IPS DF 4.7 (cell line): ENCODE measurements around the gene GPATCH11.

ENCODE experiments used
- DNase-seq: peaks from one replicate; pipeline ENCODE4 v3.0.0-alpha.2; 2013; ENCODE audit warnings: low spot score; ENCODE audit errors: extremely low read depth

The GPATCH11 gene

DNA sequence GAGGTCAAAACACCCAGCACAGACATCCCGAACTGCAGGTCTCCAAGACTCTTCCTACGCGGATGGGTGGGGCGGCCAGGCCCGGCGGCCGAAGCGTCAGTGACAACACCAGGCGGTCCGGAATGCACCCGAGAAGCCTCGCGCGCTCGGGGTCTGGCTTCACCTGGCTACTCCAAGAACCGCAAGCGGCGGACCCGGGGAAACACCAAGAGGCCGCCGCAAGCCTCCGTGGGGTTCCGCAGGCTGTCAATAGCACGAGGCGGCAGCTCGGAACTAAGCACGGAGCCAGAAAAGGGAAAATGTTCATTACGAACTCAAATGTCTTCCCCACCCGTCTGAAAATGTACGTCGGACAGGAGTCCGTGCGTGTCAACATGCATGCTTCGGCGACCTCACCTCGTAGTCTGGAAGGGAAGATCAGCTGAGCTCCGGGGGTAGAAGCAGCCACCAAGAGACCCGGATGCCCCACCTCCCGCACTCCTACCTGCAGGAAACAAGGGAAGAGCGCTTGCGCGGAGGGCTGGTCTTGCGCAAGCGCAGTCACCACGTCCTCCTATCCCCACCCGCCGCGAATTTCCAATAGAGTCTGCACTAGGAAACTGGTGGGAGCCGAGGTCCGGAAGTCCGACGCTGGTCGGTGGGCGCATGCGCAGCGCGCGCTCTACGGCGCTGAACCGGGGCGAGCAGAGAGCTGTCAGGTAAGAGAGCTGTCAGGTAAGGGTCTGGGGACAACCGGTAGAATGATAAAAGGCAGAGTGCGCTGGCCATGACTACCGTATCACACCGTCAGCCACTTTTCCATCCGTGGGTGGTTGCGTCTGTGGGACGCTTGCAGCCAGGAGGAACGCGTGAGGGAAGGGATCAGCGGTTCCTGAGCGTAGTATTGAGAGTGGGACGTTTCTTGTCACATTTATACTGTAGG is at the start of gene GPATCH11, which contains the start of gene HEATR5B:
GPATCH11 (plus strand) TSS at position 646 of the 922 bp plus-strand sequence. CDS start 3,864 bp downstream, outside the sequence.
HEATR5B (minus strand) TSS at position 500 of the 922 bp plus-strand sequence. CDS start 958 bp downstream, outside the sequence.
- peak; percentile 92 for DNase-seq

DNA sequence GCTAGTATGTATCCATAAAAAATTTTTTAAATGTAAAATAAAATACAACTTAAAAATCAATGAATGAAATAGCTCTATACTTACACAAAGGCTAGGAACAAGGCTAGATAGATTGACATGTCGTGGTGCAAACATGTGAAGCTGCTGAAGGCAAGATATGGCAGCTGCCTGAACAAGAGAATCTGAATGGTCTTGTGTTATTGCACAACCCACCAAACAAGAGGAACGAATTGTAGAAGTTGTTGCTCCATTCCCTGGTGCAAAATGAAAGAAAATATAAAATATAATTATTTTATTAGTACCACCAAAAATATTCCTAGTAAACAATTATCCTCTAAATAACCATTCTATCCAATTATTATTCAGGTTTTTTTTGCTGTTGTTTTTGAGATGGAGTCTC is 46.5 kb upstream of the GPATCH11 start:
- no peak for DNase-seq

DNA sequence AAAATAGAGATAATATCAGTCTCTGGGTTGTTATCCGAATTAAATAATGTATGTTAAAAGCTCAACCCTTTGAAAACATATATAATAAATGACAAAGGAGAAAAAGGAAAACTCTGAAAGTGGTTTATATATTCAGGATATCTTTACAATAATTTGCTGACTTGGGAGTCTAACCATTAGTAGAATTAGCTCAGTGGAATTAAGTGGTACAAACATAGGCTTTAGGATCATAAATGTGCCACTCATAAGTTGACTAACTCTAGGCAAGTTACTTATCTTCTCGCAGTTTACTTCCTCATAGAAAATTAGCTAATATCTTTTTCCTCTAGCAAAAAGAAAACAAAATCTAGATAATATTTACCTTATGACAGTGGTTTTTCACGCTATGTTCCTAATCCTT is 44.7 kb upstream of the GPATCH11 start:
- DNase-seq: no peak

DNA sequence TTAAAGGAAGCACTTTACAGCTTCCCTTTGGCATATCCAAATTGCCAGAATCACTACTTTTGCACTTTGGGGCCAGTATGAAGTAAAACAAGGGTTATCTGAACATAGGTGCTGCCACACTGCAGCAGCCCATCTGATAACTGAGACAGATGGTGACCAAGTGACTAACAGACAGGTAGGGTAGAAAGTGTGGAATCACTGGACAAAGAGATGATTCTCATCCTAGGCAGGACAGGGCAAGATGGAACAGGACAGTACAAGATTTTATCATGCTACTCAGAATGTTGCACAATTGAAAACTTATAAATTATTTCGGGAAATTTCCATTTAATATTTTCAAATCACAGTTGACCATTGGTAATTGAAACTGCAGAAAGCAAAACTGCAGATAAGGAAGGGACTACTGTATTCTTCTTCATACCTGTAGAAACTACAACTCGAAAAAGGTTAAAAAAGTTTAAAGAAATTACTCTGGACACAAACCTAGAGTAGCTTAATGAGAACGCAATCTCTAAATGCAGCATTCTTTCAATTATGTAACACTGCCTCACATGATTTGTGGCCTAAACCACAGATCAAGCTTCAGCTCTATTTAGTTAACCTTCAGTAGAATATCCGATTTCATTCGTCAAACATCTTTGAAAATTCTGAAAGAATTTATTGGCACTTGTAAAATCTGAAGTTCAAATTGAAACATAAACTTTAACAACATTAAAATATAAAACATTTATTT is 31.6 kb upstream of the GPATCH11 start:
- no peak for DNase-seq

DNA sequence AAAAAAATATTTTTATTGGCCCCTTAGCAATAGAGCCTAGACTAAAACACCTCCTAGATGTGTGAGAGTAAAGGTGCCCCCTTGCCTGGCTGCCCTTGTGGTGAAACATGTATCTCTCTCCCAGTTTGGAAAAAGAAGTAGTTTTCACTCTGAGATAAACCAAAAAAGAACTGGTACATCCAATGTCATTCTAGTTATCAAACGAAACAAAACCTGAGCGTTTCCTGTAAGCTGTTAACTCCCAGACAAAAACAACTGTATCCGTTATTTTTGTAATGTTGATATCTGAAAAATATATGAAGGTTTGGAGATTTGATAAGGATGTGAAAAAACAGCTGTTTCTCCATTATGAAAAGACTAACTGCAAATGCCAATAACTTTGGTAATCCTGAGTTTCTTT is 24.5 kb upstream of the GPATCH11 start:
- no peak for DNase-seq

DNA sequence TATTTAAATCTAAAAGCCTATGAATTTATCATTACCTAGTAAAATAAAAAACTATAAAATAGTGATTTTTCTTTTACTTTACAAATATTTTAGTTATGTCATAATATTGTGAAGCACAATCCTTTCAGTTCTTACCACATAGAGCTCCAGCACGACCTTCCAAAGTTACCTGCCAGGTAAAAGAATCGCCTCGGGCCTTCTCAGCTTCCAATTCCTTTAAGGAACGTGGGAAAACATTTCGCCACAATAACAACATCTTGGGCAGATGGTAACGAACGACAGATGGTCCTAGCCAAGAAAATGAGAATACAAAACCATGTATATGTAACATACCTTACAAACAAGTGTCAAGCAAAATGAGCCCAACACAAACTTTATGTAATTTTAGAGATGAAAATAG is 23.9 kb upstream of the GPATCH11 start:
- DNase-seq: no peak

DNA sequence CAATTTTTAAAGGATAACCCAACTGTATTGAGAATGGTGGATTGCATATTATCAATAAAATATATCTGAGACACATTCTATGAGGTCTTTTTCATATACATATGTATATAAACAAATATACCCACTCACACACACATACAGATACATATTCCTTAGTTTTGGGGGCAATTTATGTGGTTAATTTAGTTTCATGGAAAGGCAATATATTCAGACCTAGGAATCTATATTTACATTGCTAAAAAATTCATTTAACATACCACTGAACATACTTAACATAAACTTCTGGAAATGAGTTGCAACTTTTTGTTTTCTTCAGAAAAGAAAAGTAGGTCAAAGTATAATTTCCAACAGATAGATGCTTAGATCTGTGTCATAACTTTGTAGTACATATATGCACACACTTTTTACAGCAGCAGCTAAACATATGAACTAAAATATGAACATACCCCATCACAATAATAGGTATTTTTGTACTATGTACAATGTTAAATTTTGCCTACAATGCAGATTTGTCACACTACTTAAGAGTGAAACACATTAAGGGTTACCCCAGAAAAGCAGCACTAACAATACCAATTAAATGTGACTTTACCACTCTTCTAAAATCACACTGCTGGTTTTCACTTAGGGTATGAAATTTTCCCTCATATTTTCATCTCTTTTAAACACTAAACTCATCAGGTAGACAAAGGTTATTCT is 23.2 kb upstream of the GPATCH11 start:
- no peak for DNase-seq

DNA sequence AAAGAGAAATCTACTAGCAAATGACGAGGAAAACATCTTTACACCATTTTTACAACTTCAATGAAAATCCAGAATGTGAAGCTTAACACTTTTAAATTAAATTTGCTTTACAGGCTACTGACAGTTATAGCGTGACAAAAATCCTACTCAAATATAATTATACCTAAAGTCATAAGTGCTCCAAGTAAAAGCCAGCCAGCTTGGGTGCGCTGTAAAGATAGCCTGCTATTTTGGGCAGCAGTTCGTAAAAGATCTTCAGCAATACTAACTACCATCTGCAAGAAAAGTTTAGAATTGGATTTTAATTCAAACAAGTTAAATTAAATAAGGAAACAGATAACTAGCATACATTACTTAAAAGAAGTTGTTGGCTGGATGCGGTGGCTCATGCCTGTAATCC is 22.5 kb upstream of the GPATCH11 start:
- no peak for DNase-seq

DNA sequence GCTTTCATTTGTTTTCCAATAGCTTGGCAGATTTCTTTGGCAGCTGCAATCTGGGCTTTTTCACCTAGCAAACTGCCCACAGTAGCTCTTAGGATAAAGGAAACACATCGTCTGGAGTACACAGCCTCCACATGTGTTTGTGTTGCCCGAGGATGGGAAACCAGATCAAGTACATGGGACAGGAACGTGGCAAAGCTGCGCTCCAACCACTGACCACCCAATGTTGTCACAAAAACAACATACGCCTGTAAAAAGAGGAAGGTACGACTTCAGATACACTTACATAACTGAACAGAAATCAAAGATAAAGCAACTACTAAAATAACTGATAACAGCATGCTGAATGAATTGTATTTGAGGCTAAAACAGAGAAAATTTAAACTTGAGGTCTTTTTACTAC is 15.6 kb upstream of the GPATCH11 start:
- no peak for DNase-seq

DNA sequence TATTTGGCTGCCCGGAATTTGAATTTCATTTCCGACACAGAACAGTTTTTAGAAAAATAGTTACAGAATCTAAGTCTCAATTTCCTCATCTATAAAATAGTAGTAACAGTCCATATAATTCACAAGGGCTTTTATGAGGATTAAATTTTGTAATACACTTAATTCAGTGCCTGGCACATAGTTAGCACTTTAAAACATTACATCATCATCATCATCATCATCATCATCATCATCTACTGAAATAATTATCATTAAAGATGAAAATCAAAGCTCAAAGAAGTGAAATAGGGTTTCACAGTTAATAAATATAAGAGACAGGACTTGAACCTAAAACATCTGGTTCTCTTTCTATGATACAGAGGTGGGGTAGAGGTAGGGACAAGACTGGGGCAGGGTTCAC is 13.4 kb upstream of the GPATCH11 start:
- DNase-seq: no peak

DNA sequence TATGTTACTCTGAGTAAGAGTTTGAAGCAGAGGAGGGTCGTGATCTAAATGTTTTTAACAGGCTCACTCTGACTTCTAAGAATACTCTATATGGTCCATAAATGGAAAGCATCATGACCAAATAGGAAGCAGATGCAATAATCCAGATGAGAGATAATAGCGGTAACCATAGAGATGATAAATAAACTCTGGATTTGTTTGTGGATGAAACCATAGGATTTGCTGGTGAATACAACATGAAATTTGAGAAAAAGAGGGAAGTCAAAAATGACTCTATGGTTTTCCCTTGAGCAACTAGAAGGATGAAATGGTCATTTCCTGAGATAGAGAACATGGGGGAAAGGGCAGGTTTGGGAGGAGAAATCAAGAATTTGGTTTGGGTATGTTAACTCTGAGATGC is 4.1 kb upstream of the GPATCH11 start:
- DNase-seq: no peak

DNA sequence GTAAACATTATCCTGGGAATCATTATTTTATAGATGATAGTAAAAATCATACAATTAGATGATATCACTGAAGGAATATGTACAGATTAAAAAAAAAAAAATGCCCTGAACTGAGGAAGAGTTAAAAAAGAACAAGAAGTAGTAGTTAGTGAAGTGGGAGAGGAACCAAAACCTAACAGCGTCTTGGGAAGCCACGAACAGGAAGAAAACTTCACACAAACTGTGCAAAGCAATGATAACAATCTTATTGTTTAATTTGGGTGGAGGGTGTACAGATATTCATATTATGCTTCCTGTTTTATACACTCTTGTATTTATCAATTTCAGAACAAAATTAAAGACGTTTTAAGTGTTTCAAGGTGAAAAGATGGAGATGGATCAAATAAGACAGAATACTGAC is 3.6 kb upstream of the GPATCH11 start:
- DNase-seq: no peak

DNA sequence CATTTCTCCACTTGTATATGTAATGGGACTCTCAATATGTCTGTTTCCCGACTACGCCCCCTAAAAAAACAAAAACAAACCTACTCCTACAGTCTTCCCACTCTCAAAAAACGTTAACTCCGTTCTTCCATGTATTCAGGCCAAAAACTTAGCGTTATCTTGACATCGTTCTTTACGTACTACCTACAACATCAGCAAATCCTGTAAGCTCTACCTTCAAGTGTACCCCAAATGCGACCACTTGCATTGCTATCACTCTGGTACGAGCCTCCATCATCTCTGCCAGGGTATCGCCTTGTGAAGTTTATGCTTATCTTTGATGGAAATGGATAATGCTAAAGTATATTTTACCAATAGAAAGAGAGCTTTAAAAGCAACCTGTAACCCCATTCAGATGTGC is 479 bp downstream of the GPATCH11 start:
- DNase-seq: no peak

DNA sequence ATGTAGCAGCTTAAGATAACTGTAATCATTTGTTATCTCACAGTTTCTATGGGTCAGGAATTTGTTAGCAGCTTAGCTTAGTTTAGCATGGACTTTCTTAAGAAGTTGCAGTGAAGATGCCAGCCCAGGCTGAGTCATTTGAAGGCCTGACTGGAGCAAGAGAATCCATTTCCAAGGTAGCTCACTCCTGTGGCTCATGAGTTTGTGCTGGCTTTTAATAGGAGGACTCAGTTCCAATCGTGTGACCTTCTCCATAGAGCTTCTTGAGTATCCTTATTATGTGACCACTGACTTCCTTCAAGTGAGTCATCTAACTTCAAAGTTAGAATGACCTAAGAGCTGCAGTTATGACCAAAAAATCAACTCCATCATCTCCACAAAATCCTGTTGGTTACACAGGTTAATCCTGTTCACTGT is 1.4 kb downstream of the GPATCH11 start:
- DNase-seq: no peak

DNA sequence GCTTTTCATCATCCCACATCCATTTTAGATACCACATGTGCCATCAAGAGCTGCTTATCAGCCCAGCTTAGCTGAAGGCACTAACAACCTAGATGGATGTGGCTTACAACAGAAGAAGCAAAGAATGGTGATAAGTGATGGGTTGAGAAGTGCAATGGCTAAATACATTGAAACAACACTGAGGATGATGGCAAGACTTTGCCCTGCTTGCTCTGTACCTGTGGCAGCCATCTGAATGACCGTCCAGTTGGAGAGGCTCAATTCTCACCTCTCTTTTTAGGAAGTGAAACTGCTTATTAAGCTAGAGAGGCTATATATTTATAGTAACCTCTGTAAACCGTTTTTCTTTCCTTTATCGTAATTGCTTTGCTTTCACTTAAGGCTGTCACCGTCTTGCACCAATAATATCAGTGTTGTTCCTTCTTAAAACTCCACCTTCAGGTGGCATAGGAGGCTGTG is 5.7 kb downstream of the GPATCH11 start:
- no peak for DNase-seq

DNA sequence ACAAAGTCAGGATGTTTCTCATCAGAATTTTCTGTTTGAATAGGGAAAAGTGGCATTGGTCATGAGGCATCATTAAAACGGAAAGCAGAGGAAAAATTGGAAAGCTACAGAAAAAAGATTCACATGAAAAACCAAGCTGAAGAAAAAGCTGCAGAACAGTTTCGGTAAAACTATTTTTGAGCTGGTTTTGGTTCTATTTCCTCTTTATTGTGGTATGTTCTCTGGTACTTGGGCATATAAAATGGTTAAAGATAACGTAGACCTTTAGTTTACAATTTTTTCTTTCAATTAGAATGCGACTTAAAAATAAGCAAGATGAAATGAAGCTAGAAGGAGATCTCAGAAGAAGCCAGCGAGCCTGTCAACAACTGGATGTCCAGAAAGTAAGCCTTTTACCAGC is 7.6 kb downstream of the GPATCH11 start:
- no peak for DNase-seq

DNA sequence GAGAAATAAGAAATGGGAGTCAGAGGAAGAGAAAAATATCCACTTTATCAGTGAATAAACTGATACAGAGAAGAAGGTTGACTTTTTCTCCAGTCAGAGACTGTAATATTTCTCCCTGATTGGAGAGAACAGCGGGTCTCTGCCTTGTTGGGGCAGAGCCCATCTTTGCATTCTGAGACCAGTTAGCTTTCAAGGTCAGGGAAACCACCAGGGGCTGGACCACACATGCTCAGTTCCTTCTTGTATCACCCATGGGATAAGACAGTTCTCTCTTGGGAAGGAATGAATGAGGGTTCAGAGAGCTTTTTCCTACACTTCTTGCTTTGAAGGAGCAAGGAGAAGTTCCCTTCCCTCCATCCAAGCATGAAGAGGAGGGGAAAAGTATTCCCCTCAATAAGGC is 12.2 kb downstream of the GPATCH11 start:
- no peak for DNase-seq

DNA sequence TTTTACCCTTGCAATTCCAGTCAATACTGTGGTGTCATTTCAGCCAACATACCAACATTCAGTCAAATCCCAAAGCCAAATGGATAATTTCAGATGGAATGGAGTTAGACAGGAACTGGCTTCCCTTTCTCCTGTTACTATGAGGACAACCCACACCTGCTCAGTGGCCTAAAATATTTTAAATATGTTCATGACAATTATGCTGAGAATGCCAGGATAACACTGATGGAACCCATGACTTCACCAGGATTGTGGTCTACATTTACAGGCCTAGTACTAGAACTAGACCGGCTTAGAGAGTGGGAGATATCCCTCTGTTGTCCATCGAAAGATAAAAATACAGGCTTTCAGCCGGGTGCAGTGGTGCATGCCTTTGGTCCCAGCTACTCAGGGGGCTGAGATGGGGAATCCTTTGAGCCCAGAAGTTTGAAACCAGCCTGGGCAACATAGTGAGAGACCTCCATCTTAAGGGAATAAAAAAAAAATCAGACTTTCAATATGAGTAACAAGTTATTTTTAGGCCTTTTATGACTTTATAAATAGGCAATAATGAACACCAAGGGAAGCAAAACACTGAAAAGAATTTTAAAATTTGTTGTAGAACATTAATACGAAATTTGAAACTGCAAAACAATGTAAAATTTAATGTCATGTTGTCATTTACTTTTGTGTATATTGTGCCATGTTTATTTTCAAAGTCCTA is 14.2 kb downstream of the GPATCH11 start:
- DNase-seq: no peak

DNA sequence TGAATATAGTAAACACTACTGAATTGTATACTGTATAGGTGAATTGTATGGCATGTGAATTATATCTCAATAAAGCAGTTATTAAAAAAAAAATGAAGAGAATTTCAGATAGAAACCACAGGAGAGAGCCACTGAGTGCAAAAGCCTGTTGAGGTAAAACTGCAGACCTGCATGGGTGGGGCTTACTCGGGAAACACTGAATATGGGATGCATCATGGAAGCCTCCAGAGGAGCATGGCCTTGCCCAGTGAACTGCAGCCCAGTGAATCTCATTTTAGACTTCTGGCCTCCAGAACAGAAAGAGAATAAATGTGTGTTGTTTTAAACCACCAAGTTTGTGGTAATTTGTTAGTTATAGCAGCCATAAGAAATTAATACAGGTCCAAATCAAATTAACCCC is 15.7 kb downstream of the GPATCH11 start:
- no peak for DNase-seq

DNA sequence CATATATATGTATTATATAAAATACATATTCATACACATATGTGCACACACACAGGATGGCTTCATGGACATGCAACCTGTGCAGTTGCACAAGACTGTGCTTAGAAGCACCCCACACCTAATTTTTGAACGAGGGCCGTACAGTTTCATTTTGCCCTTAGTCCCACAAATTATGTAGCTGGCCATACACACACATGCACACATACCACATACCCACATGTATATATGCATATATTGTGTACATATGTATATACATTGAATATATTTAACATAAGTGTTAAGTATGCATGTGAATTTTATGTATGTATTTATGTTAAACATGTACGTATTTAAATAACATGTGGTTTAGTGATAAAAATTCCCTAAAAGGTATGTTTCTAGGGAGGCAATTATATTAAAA is 18.3 kb downstream of the GPATCH11 start:
- DNase-seq: no peak

DNA sequence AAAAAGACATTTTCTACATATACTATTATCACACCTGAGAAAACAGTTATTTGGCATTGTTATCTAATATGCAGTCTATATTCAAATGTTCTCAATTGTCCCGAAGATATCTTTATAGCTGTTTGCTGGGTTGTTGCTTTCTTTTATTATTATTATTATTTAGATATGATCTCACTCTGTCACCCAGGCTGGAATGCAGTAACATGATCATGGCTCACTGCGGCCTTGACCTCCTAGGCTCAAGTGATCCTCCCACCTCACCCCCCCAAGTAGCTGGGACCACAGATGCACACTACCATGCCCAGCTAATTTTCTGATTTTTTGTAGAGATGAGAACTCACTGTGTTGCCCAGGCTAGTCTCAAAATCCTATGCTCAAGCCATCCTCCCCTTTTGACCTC is 19.9 kb downstream of the GPATCH11 start:
- no peak for DNase-seq
